ENCODE results near the gene NR3C2.

The NR3C2 gene

DNA sequence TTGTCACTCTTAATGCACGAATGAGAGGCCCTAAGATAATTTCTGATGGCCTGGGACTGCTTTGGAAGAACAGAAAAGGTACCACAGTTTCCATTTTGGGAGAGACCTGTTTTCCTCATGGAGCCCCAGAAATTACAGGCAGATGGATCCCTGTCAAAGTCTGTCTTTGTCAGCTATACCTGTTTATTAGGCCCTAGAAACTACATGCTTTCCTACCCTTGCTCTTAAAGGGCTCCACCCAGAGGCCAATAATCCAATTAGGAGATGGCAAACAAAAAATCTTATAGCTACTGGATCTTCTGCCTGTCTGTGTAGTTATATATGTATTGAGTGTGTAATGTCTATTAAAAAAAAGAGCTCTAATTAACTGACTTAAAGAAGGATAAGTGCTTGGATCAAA lies 141.3 kb downstream of the NR3C2 start:
- no peak for DNase-seq

DNA sequence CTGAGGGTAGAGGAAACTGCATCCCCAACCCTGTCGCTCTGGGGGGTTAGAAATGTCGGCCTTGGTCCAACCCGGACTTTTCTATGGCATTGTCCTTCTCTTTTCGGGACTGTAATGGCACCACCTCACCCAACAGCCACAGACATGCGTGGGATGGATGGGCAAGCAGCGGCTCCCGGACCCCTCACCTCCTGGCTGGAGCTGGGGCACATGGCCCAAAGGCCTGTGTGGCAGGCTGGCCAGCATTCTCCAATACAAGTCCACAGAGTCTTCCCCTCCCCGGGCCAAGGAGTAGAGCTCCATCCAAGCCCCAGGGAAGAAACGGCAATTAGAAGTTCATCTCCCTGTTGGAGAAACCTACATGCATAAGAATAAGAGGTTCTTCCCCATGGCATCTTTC lies 142.9 kb downstream of the NR3C2 start:
- no peak for DNase-seq

DNA sequence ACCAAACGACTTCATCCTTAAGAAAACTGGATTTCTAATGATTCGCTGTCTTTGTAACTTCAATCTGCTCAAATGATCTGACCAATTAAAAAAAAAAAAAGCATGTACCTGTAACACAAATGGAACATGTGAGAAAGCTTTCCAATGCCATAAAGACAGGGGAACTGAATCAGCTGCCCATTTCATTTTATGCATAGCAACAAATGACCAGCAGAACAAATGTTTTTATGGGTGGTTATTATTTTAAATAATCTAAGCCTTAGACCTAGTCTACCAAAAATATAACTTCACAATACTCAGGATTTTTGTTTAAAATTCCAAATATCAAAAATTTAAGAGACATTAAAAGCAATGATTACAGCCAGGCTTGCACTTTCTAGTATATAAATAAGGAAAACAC lies 145.7 kb downstream of the NR3C2 start:
- DNase-seq: no peak

DNA sequence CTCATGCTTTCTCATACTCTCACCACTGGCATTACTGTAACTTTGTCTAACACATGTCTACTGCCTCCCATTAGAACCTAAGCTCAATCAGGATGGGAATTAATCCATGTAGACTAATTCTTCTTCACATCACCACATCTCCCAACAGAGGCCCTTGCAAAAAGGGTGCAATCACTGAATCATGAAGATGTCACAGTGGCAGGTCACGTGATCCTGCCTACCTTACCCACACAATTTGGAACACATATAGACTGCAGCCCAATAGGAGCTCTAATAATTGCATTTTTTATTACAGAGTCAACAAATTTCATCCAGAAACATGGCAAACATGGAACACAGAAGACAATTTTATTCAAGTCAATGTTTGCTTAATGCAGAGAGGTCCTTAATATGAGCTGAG lies 146.6 kb downstream of the NR3C2 start:
- no peak for DNase-seq

DNA sequence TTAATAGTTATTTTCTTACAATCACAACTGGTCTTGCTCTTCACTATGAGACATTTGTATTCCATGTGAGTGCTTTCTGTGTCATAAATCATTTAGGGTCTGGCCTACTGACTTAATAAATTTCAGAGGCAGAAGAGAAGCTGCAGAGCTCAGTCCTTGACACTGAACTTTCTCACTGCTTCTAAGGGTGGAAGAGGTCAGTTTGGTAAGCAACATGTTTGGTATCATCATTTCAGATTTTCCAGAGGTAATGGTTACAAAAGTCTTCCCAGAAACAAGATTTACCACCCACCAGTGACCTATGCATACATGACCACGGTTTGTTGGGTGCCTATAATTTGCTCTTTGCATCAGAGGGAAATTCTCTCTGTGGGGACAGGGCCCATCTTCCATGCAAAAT lies 148.6 kb downstream of the NR3C2 start:
- no peak for DNase-seq

DNA sequence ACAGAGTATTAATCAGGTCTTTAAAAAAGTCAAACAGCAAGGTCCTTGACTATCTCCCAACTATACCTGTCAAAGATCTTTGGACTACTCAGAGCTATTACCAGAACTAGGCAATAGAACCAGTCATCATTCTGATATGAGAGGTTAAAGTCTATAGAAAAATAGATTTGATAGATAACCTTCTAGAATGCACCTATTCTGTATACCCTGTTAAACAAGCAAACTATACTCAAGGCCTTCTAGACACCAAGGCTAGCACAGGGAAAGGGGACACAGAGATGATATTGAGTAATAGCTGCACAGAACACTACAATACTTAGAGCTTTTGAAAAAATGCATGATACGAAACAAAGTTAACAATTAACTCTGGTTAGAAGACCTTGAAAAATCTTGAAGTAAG lies 149.5 kb downstream of the NR3C2 start:
- no peak for DNase-seq

DNA sequence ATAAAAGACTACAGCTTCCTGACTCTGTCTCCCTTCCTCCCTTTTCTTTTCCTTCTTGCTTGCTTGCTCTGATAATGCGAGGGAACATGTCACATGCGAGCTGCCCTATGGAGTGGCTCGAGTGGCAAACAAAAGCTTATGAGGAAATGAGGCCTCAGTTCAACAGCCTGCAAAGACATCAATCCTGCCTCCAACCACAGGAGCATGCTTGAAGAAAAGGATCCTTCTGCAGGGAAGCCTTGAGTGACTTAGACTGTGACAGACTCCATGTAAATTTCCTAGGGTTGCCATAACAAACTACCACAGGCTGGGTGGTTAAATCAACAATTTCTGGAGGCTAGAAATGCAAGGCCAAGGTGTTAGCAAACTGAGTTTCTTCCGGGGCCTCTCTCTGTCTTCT lies 152.5 kb downstream of the NR3C2 start:
- DNase-seq: no peak

DNA sequence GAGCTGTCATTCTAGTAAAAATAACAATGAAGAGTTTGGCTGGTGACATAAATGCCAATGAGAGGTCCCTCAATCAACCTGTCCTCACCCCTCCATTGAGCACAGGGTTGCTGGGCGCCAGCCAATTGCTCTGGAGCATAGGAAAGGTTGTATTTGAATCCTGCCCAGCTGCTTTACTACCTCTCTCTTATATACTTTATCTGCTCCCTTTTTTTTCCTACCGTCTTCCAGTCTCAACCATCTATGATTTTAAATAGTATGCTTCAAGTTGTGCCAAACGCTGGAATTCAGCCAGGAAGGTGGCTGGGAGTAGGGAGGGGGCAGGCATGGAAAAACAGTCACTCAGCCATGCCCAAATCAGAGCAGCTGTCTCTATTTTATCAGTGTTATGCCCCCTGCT lies 153.8 kb downstream of the NR3C2 start:
- no peak for DNase-seq

DNA sequence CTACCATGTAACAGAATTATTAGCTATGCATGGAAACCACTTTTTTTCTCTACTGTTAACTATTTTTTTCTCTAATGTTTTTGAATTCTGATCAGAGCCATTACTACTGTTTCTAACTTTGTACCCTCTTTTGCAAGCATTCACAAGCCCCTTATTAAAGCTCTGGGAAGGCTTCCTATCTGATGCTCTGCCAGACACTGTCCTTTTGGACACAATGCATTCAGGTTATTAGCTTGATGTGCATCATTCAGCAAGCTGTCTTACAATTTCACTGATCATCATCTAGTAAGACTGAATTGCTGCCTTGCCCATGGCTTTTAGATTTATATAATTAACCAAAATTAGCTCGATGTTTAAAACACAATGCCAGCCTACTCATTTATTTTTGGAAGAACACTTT lies 155.1 kb downstream of the NR3C2 start:
- DNase-seq: no peak

DNA sequence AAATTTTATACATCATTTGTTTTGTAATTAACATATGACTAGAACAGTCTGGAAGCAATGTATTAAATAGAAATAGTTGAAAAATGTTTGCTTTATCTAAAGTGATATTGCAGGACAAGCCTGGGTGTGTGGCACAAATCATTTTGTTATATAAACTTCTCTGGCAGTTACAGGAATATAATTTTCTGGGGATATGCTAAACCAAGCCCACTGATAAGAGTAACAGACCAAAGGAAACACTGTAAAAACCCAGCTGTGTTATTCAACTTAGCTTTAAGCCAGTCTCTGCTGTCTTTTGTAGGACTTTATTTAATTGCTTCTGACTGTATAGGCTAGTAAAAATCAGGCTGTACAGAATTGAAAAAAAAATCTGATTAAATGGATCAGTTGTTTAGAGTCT lies 156.2 kb downstream of the NR3C2 start:
- no peak for DNase-seq

DNA sequence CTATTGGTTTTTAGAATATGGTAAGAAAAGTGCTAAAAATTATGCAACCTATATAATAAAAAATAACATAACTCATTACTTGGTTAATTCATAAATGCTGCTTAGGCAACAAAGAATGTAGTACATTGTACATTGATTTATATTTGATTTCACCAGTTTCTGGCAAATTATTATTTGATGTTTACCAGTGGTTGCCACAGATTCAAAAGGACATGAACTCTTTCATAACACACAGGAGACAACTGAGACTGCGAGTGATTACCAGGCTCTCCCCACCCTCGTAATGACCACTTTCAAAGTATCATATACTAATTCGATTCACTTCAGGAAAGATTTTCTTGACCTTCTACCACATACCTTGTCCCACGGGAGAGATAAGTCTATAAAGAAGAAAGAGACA lies 158.5 kb downstream of the NR3C2 start:
- DNase-seq: no peak

DNA sequence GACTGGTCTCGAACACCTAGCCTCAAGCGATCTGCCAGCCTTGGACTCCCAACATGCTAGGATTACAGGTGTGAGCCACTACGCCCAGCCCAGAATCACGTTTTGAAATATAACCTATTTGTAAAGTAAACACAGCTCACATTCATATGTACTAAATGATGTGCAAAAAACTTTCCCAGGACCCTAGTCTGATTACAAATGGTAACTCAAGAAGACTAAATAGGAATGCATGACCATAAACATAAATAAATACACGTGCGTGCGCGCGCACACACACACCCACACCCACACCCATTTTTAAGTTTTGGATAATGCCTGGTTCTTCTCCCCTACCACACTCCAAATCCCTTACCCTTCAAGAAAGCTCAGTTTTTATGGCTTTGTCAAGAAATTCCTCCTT lies 163.9 kb downstream of the NR3C2 start:
- no peak for DNase-seq

DNA sequence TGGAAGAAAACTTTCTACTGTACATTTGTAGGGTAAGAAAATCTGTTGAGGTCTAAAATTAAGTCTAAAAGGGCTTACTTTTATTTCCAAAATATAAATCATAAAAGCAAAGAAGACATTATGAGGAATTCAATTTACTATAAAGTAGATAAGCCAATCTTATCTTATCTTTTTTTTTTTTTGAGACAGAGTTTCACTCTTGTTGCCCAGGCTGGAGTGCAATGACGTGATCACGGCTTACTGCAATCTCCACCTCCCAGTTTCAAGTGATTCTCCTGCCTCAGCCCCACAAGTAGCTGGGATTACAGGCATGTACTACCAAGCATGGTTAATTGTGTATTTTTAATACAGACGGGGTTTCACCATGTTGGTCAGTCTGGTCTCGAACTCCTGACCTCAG lies 166.9 kb downstream of the NR3C2 start:
- no peak for DNase-seq

DNA sequence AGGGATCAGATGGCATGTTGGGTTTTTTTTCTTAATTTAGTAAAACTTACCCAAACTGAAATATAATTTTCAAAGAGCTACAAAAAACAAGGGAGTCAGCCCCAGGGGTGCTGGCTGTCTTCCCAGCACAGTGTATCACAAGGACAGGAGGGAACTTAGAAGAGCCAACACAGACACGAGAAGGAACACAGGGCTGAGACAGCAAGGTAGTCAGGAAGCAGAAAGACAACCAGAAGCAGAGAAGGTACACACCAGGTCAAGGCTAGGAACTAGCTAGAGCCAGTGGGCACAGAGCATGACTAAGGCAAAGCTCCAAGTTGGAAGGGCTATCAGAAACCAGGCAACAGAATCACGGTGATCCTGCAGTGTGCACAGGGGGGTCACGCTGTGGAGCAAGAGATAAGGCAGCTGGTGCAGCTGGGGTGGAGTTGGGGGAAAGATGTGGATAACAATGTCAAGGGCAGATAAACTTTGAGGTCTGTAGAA lies 168.7 kb downstream of the NR3C2 start:
- no peak for DNase-seq

DNA sequence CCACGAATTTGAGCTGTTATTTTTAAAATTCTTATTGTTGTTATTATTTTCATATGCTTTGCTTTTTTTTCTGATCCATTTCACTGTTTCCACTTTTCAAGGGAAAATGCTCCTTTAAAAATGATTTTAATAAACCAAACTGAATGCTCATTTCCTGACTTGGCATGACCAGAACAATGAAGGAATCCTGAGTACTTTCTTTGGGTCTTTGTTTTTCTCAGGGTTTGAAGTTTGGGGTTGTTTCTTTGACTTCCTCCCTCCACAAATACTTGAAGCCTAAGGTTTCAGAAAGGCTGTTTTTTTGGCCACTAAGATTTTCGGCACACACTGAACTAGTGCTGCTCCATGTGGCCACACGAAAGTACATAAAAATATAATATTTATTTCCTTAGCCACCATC lies 171.0 kb downstream of the NR3C2 start:
- DNase-seq: no peak

DNA sequence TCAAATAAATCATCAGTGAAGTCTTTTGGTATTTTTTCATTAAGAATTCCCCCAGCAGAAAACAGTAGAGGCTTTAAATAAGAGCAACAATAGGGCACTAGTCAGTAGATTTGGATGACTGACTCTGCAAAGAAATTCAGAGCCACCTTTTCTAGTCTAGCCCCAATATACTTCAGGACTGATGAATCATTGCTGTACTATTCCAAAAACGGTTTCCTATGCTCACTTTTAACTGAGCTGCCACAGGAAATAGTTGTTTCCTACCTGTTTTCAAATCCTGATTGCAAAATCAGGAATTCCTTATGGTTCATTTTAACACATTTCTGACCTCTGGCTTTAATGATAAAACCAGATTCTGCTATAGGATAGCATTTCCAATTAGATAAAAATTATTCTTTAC lies 171.6 kb downstream of the NR3C2 start:
- no peak for DNase-seq

DNA sequence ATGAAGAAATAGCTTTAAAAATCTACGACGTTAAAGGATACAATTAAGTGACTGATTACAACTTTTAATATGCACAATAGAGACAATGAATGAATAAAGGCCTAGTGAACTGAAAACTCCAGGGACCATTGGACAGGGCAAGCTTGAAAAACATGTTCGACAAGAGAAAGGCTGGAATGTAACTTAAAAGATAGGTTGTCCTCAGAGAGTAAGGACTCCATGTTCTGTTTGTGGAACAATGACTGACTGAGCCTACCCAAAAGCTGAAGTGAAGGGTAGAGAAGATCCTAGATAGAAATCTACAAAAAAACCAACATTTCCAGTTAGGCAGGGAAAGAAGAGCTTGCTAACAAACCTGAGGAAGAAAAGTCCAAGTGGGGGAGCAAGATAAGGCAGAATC lies 173.4 kb downstream of the NR3C2 start:
- no peak for DNase-seq

DNA sequence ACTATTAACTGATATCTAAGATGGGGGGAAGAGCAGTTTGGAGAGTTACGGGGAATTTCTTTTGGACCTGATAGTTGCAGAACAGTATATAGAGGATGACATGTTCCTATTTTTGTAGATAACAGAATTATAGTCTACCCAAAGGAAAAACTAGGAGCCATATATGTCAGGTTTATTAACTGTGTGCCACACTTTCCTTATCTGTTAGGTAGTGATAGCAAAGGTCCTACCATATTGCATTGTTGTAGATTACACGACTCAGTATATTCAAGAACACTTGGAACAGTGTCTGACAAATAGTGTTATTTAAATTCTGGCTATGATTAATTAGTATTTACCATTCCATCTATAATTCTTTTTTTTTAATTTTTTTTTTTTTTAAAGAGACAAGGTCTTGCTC lies 175.3 kb downstream of the NR3C2 start:
- DNase-seq: no peak

DNA sequence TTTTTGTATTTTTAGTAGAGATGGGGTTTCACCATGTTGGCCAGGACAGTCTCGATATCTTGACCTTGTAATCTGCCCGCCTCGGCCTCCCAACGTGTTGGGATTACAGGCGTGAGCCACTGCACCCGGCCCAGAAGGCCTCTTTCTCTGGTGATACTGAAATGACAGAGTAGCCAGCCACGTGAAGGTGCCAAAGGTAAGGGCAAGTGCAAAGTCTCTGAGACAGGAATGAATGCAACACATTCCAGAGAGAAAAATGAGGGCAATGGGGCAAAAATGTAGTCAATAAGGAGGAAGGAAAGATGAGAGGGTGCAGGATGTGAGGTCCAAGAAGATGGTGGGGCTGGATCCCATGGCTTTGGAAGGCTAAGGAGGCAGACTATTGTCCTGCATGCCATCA lies 176.0 kb downstream of the NR3C2 start:
- no peak for DNase-seq

DNA sequence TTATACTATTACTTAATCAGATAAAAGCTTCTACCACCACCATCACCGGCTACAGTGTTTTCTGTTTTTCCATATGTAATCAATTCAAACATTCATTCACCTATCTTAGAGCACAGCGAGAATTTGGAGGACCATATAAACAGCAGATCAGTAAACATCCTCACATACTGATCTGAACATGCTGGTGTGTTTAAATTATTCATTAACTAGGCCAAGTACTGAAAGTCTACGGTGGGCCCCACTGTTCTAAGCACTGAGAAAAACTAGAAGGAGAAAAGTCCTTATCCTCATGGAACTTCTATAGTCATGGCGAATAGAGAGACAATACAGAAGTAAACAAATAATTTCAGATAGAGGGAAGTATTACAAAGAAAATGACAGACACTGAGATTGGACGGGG lies 176.6 kb downstream of the NR3C2 start:
- DNase-seq: no peak

DNA sequence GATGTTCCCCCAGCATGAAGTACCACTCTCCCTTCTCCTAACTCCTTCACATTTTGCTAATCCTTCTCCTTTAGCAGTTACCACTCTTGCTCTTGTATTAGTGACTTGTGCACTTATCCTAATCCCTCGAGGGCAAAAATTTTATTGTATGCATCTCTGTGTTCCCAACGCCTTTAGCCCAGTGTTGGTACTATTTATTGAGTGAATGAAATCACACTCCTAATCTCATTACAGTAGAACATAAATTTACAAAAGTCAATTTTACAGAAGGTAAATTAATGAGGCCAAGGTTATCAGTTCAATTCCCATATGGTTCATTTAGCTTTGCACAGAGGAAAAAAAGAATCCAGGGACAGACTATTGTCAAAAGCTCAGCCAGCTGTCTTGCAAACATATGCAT lies 178.4 kb downstream of the NR3C2 start:
- DNase-seq: no peak

DNA sequence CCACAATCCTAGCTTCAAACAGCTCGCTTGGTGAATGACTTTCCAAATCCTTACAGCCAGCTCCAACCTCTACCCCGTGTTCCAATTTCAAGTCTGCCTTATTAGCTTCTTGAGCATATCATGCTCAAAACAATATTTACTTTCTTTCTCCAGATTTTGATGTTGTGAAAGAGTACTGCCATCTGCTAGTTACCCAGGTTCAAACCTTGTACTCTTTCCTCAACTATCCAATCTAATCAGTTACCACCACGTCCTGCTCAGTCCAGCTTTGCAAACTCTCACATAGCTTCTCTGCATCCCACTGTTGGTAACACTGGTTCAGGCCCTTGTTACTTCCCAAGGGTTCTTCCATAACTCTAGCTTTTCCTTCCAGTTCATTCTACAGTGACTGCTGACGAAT lies 179.1 kb downstream of the NR3C2 start:
- no peak for DNase-seq

DNA sequence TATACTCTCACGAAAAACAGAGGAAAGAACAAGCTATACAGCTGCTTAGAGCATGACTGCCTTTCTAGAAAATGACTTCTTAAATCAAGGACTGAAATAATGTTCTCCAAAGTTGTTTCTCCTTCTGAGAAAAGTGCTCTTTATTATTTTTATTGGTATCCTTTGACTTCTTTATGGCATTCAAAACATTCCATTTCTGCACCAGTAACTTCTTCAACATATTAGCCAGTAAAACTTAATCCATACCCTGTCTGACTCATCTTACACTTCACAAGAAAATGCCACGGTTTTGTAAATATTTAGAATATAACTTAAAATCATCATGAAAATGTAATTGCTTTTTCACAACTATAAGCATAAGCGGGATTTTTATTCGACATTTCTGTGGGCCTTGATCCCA lies 180.4 kb downstream of the NR3C2 start:
- DNase-seq: no peak

DNA sequence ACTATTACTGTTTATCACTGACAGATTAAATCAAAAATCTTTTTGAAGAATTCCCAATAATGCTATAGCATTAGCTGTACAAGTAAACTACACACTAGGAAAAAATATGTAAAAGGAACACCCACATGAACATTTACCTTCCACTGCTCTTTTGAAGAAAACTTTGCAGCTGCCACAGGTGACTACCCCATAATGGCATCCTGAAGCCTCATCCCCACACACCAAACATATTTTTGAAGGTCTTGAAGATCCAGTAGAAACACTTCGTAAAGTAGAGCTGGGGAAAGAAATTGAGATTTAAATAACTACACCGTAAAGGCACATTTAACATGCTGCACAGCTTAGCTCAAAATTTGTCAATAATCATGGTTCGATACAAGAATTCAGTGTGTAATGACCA lies 182.4 kb downstream of the NR3C2 start:
- DNase-seq: no peak

DNA sequence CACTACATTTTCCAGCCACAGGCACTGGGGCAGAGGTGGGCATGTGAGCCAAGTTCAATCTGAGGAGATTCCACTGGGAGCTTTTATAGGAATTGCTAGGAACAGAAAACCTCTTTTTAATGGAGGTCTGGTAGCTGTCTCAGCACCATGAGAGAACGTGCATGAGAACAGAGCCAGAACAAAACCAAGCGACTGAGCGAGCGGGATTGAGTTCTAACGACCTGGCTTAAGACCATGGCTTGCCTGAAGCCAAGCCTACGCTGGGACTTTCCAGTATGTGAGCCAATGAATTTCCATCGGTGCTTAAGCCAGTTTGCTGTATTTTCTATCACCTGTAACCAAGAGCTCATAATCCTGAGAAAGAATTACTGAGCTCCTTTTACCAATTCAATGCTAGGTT lies 183.7 kb downstream of the NR3C2 start:
- no peak for DNase-seq

DNA sequence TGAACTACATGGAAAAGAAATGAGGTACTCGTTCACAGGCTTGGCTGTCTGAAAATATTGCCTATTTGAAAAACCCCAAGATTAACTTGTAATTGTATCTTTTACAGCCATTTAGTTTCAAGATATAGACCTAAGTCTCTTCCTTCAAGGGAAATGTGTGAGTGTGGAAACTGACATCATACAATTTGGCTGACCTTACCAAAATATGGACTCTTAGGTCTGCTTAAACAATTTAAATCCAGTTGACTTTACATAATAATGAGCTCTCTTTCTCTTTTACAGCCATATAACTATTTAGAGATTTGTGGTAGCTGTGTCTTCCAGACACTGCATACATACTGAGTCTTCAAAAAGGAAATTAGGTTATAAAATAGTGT lies 186.9 kb downstream of the NR3C2 start:
- DNase-seq: no peak
